MM.1S (cell line): ENCODE data around the gene UCHL5.

Source experiments
- CTCF ChIP-seq: fragments of 300-600 bp; sonication (generic); IDR thresholded peaks from 2 replicates; pipeline ENCODE4 v1.5.1; 2016; ENCODE audit warnings: antibody characterized with exemption, low read length, mixed read lengths
- EZH2 ChIP-seq: fragments of 300-600 bp; sonication (generic); optimal IDR thresholded peaks from 2 replicates; pipeline ENCODE3; 2017; ENCODE audit warnings: low read depth, mild to moderate bottlenecking, antibody characterized with exemption, low read length, mixed read lengths

- no peak for TF ChIP-seq CTCF
- no peak for TF ChIP-seq EZH2
Observed at GRCh38 chr1:192993426-192994085, 65.6 kb downstream of the UCHL5 start.
